ENCODE data around the gene GAL.
"Not testable (repeated sequence)": the region's sequence is repeated elsewhere in the genome, so short reads cannot be mapped to it uniquely, and the experiment has no call there.

GAL gene

GRCh38 chr11:68684385-68685356, at the start of gene GAL:
GAL (plus strand) TSS chr11:68684544; CDS start chr11:68684924, 380 bp downstream.
- DNase-seq (ENCODE audit: low read depth in 4 of 4, low spot score in 1 of 4): peak in 1 of 4 experiments; percentile 22

GRCh38 chr11:68634606-68635005, 49.7 kb upstream of the GAL start:
- not testable (repeated sequence) for DNase-seq (ENCODE audit: low read depth in 4 of 4, low spot score in 1 of 4)

- not testable (repeated sequence) for DNase-seq (ENCODE audit: low read depth in 4 of 4, low spot score in 1 of 4)
Measured at GRCh38 chr11:68635172-68635571, 49.2 kb upstream of the GAL start.

- not testable (repeated sequence) for DNase-seq (ENCODE audit: low read depth in 4 of 4, low spot score in 1 of 4)
Measured at GRCh38 chr11:68635883-68636282, 48.5 kb upstream of the GAL start.

GRCh38 chr11:68639322-68639721, 45.0 kb upstream of the GAL start:
- DNase-seq (ENCODE audit: low read depth in 4 of 4, low spot score in 1 of 4): not testable (repeated sequence)

DNA sequence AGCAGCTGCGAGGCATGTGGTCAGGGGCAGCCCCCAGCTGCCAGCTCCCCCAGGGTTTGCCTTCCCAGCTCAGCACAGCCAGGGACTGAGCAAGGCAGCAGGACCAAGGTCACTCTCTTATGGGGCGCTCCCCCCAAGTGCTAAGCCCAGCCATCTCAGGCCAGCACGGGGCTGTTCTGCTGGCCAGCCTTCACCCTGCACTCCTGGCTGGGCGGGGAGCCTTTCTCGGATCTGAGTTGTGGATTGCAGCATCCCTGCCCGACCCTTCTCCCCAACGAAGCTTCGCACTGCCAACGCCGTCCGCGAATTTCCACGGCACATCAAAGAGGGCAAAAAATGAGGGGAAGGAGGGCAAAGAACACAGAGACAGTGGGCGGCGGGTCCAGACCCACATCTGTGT, 42.5 kb upstream of the GAL start:
- DNase-seq (ENCODE audit: low read depth in 4 of 4, low spot score in 1 of 4): no peak

DNA sequence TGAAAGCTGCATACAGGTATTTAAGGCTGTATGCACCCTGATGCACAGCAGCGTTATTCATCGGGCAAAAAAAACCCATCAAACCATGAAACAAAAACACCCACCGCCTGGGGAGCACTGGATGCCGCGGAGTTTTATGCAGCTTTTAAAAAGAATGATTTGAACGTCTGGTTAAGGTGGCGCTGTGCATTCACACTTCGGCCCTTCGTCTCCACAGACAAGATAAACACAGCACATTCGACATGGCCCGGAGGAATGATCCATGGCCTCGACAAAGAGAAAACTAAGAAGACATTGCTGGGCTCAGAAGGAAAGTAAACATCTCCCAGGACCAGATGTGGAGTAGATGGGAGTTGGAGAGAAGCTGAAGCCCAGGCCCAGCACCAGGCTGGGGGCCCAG, 40.8 kb upstream of the GAL start:
- DNase-seq (ENCODE audit: low read depth in 4 of 4, low spot score in 1 of 4): no peak

GRCh38 chr11:68646832-68647231, 37.5 kb upstream of the GAL start:
- DNase-seq (ENCODE audit: low read depth in 4 of 4, low spot score in 1 of 4): no peak

DNA sequence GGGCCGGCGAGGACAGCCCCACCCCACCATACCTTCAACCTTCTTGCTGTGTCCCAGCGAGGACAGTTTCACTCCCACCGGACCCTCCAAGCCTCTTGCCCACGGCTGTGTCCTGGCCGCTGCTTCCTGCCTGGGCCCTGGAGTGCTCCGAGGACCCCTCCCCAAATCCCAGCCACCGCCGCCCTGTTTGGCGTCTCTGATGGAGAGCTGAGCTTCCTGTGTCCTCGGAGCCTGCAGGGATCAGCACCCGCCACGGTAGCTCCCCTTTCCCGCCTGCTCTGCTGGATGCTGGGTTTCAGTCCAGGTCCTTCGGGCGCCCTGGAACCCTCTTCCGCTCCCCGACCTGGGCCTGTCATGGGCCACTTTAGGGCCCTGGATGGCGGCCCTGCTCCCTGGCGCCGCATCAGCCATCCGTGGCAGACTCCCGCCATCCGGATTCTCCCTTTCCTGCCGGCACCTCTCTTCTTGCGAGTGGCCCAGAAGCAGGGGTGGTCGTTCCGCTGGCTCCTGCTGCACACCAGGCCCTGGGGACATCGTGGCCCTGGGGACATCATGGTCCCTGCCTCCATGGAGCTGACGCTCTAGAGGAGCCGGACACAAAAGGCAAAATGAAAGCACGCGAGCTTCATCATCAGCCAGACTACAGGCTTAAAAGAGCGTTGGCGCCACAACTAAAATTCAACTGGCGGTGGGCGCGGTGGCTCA, 34.3 kb upstream of the GAL start:
- no peak for DNase-seq (ENCODE audit: low read depth in 4 of 4, low spot score in 1 of 4)

- no peak for DNase-seq (ENCODE audit: low read depth in 4 of 4, low spot score in 1 of 4)
Measured at GRCh38 chr11:68650801-68651200, 33.5 kb upstream of the GAL start.

- no peak for DNase-seq (ENCODE audit: low read depth in 4 of 4, low spot score in 1 of 4)
Measured at GRCh38 chr11:68651208-68651984, 32.9 kb upstream of the GAL start.

DNA sequence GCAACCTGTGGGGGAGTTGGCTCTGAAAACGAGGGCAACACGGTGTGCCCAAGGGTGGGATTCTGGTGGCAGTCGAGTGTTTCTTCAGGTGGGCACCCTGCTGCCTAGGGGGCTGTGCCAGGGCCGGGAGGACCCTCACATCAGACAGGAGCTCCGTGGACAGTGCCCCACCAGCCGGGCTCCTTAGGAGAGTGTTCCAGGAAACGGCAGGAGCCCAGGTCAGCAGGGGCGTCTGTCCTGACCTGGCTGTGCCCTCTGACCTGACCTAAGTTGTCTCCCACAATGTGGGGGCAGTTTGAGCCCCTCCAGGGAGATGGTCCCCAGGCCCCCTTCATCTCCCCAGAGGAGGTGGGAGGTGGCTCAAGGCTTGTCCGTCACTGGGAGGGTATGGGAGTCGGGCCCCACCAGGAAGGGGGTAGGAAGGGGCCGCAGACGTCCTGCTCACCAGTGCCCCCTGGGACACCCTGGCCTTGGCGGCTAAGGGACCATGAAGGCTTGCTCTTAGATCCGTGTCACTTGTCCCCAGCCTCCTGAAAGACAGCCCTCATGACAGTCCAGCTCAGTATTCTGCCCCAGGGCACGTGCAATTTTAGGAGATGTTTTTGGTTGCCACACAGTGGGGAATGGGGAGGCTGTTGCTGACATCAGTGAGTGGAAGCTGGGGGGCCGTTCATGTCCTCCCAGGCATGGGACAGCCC, 32.2 kb upstream of the GAL start:
- no peak for DNase-seq (ENCODE audit: low read depth in 4 of 4, low spot score in 1 of 4)

GRCh38 chr11:68652683-68653156, 31.6 kb upstream of the GAL start:
- DNase-seq (ENCODE audit: low read depth in 4 of 4, low spot score in 1 of 4): no peak

- no peak for DNase-seq (ENCODE audit: low read depth in 4 of 4, low spot score in 1 of 4)
Measured at GRCh38 chr11:68653486-68654430, 30.6 kb upstream of the GAL start.

DNA sequence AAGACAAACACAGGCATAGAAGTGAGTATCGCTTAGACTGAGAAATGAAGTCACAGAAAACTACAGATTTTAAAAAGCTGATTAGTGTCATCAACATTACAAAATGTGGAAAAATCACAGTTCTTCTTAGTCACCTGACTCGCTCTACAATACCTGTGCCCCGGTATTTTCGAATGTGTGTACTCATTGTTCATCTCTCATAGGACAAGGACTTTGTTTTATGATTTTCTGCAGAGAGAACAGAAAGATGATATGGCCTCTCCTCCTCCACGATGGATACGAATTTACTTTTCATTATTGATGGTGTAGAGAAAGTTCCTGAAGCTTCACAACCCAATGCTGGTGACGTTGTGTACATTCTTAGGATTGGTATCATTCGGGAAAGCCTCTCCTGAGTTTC, 29.4 kb upstream of the GAL start:
- DNase-seq (ENCODE audit: low read depth in 4 of 4, low spot score in 1 of 4): no peak

DNA sequence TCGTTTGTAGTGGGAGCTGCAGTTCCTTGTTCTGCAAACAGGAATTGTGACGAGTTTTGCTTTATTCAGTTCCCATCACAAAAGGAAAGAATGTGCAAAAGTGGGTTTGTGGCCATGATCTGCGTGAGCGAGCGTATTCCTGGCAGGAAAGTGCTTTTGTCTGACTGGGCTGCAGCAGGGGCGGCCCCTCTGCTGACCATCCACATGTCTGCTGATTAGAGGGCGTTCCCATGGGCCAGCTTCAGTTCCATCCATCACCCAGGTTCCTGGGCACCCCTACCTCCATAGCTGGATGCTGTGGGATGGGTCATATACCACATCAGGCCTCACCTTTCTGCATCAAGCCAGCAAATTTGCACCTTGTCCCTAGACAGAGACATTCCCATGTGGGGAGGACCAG, 28.9 kb upstream of the GAL start:
- DNase-seq (ENCODE audit: low read depth in 4 of 4, low spot score in 1 of 4): no peak

DNA sequence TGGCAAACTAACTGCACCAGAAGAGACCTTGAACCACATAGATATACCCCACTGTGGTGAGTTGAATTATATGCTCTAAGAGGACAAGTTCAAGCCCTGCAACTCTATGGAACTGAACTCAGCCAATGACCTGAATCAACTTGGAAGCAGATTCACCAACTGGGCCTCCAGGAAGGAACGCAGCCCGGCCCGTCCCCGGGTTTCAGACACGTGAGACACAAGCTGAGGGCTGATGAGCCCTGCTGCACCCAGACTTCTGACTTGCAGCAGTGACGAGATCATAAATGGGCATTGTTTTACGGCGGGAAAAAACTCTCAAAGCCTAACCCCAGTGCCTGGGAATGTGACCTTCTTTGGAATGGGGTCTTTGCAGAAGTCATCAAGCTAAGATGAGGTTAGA, 28.5 kb upstream of the GAL start:
- DNase-seq (ENCODE audit: low read depth in 4 of 4, low spot score in 1 of 4): no peak

DNA sequence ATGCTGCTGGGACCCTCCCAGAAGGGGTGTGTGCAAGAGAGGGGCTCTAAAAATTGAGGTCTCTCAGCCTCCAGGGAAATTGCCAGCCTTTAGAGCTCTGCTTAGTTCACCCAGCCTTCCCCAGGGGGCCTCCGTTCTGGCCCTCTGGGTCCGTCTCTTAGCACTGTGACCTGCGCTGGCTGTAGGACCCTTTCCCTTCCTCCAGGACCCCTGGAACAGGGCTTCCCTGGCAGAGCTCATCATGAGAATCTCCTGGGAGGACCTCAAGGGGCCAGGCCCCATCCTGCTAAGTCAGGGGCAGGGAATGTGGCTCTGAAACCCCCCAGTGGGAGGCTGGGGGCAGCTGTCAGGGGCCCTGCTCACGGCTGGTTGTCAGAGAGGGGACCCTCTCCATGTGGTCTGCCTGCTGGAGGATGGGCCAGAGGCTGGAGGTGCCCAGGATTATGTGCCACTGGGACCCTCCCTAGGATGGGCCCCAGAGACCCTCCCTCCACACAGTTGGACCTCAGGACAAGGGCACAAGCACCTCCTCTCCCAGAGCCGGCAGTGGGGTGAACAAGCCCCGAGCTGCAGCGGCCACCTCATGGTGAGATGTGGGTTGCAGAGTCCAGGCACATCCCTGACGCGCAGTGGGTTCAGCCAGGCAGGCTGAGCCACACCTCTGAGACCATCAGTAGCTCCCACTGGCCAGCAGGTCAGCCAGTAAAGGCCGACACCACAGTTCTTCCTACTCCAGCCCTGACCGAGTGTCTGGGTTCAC, 27.1 kb upstream of the GAL start:
- no peak for DNase-seq (ENCODE audit: low read depth in 4 of 4, low spot score in 1 of 4)

GRCh38 chr11:68658097-68658496, 26.2 kb upstream of the GAL start:
- DNase-seq (ENCODE audit: low read depth in 4 of 4, low spot score in 1 of 4): no peak
